ENCODE measurements around the gene NEUROG1.

Gene NEUROG1

DNA sequence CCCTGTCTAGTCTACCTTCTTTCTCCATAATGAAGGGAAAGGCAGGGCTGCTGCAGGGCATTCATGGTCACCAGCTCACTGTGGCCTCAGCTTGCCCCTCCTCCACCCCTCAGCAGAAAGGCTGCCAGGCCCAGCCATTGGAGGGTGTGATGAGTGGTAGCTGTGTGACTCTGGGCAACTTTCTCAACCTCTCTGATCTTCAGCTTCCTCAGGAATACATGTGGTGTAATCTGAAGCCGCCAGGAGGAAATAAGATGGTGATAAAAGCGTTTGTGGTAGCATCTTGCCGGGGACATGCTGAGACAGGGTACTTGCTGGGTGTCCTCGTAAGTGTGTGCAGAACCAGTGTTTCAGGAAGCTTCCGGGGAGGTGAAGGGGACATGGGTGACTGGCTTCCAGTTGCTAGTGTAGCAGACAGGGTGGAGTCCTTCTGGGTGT, 33.2 kb upstream of the NEUROG1 start:
- TF ChIP-seq, protein P1, sequence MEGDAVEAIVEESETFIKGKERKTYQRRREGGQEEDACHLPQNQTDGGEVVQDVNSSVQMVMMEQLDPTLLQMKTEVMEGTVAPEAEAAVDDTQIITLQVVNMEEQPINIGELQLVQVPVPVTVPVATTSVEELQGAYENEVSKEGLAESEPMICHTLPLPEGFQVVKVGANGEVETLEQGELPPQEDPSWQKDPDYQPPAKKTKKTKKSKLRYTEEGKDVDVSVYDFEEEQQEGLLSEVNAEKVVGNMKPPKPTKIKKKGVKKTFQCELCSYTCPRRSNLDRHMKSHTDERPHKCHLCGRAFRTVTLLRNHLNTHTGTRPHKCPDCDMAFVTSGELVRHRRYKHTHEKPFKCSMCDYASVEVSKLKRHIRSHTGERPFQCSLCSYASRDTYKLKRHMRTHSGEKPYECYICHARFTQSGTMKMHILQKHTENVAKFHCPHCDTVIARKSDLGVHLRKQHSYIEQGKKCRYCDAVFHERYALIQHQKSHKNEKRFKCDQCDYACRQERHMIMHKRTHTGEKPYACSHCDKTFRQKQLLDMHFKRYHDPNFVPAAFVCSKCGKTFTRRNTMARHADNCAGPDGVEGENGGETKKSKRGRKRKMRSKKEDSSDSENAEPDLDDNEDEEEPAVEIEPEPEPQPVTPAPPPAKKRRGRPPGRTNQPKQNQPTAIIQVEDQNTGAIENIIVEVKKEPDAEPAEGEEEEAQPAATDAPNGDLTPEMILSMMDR (IDR thresholded peaks at IDR 0.05; ENCODE audit: low read depth, low read length), result no peak
- DNase-seq (ENCODE audit: extremely low read depth, low read depth), result no peak

DNA sequence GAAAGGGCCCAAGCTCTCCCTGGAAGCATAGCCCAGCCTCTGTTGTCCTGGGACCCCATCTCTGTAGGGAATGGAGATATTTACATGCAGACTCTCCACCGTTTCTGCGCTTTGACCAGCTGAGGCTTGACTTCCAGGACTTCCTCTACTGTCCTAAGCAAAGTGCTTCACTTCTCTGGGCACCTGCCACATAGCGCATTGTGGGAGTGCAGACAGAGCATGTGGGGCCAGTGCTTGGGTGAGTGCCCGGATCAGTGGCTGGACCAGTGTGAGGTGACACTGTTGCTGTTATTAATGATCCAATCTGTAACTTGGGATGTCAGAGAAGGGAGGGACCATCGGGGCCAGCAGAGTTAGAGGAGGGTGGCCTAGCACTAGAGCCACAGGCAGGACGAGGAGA, 32.5 kb upstream of the NEUROG1 start:
- no peak for DNase-seq (ENCODE audit: extremely low read depth, low read depth)
- TF ChIP-seq, protein P1 (IDR thresholded peaks at IDR 0.05; ENCODE audit: low read depth, low read length), result no peak

DNA sequence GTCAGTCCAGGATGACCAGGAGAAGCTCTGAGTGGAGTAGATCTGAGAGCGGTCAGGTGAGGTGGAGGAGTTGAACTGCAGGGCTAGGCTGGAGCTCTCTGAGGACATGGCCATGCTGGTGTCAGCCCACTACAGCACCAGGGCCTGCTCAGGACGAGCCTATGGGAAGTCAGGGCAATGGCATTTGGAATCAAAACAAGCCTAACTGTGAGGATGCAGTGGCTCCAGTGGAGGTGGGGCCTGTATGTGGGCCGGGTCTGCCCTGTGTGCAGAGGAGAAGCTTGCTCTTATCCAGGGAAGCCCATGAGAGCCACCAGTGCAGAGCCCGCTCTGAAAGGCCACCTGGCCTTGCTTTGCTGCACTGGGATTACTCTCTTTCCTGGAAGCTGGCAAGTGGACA, 31.9 kb upstream of the NEUROG1 start:
- TF ChIP-seq, protein P1 (IDR thresholded peaks at IDR 0.05; ENCODE audit: low read depth, low read length), result no peak

DNA sequence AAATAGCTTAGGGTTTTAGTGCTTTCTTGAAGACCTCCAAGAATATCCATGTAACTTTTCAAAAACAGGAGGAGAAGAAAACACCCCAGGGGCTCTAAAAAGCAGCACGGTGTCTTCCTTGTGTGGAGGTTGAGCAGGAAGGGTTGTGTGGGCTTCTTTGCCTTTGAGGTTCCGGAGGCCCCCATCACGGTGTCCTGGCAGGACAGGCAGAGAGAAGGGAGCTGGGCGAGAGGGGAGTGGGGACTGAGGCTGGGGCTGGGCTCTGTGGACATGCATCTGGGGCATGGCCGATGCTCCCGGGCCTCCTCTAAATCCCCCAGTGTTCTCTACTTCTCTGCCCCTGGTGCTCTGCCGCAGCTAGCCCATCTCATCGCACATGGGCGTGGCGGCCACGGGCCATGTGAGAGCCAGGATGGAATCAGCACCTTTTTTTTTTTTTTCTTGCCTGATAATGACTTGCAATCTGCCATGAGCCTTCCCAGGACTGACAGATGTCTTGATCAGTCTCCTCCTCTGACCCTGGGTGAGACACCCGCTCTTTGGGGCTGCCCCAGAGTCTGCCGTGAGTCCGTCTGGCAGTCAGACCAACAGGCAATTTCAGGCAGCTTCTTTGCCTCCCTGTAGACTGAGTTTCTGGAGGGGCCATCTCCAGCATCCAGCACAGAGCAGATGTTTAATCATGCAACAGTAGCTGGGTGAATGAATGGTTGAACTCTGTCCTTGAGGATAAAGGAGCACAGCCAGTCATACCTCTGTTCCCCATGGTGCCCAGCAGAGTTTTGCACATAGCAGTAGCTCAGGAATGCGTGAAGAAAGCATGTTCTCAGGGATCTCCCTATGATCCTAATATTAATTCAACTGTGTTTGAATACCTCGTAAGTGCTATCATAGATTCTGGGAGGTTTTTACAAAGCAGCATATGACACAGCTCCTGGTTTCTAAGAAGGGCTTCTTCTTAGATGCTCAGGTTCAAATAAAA, 30.9 kb upstream of the NEUROG1 start:
- TF ChIP-seq, protein P1 (IDR thresholded peaks at IDR 0.05; ENCODE audit: low read depth, low read length), result no peak
- no peak for DNase-seq (ENCODE audit: extremely low read depth, low read depth)

More for the DNA sequence above, 31.9 kb upstream of the NEUROG1 start:
- no peak for DNase-seq (ENCODE audit: extremely low read depth, low read depth)

DNA sequence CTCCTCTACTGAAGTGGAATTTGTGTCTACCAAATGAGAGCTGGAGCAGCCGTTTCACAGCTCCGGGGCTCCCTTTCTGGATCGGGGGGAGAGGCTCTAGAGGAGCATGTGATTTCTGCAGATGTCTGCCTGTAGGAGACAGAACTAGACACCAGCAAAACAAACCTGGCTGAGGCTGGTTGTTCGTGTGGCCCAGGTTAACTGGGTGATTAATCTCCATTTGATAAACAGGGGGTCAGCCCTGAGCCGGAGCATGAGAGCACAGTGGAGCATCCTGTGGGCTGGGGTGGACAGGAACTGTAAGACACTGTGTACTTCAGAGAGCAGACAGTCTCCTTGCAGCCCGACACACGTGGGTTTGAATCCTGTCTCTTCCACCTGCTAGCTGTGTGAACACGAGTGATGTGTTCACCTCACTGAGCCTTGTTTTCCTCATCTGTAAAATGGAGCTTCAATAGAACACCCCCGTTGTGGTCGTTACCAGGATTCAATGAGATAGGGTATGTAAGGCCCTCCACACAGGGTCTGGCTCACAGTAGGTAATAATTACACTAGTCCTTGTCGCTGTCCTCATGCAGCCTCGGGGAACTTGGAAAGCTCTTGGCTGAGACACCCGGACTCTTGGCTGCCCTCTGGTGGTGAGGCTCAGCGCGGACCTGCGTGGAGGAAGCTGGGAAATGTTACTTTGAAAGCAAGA, 30.1 kb upstream of the NEUROG1 start:
- DNase-seq (ENCODE audit: extremely low read depth, low read depth), result peak; percentile 19
- TF ChIP-seq, protein P1 (IDR thresholded peaks at IDR 0.05; ENCODE audit: low read depth, low read length), result peak; percentile 96

DNA sequence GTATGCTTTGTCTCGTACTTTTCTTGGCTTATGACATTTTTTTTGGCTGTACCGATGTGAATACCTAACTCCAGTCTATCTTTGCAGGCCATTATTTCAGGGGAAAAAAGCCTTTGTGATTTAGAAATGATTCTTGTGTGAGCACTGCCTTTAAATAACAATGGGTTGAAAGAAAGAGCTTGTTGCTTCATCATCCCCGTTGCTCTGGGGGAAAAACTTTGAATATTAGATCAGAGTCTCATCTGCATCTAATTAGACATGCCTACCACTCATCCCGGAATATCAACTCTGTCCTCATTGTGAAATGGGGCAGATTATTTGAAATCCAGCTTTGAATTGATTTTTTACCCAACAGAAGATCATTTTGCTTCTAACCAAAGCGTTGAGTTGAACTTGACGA, 29.5 kb upstream of the NEUROG1 start:
- TF ChIP-seq, protein P1 (IDR thresholded peaks at IDR 0.05; ENCODE audit: low read depth, low read length), result no peak

DNA sequence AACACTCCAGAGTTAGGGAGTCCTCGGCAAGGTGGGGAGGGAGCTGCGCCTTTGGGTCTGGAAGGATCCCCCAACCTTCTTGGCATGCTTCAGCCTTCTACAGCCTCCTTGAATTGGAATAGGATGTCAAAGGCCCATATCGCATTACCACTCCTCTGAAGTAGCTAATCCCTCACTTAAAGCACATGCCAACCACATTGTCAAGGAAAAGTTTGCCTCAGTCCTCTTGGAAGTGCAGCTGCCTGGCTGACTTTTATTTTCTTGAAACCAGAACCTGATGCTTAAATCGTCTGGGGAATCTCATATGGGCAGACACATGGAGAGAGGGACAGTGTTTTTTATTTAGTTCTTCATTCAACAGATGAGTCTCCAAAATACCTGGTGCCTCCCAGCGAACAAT, 28.6 kb upstream of the NEUROG1 start:
- TF ChIP-seq, protein P1 (IDR thresholded peaks at IDR 0.05; ENCODE audit: low read depth, low read length), result no peak
- DNase-seq (ENCODE audit: extremely low read depth, low read depth), result no peak

More for the DNA sequence above, 29.5 kb upstream of the NEUROG1 start:
- DNase-seq (ENCODE audit: extremely low read depth, low read depth), result peak; percentile 12
